SK-N-SH (cell line): ENCODE measurements around the gene BAIAP2L2.

Experiments used
- FOXJ3 ChIP-seq: sonication (generic); formaldehyde crosslinking; IDR thresholded peaks from 2 replicates; pipeline ENCODE4 v1.5.1; 2020; ENCODE audit warnings: mild to moderate bottlenecking, missing genetic modification reagents
- GABPA ChIP-seq: IDR thresholded peaks from 2 replicates; pipeline ENCODE4 v1.4.0; 2012; ENCODE audit warnings: low read depth, mild to moderate bottlenecking
- MEF2A ChIP-seq: IDR thresholded peaks from 2 replicates; pipeline ENCODE4 v1.4.0; 2012; ENCODE audit warnings: low read depth, borderline replicate concordance
- MXI1 ChIP-seq: IDR thresholded peaks from 2 replicates; pipeline ENCODE4 v1.6.1; 2012; ENCODE audit warnings: mild to moderate bottlenecking, low read depth, low read length, improper control_type of control experiment
- RAD21 ChIP-seq: IDR thresholded peaks from 2 replicates; pipeline ENCODE4 v1.6.1; 2012; ENCODE audit warnings: mild to moderate bottlenecking, low read length
- RFX5 ChIP-seq: IDR thresholded peaks from 2 replicates; pipeline ENCODE4 v1.6.1; 2012; ENCODE audit warnings: mild to moderate bottlenecking, improper control_type of control experiment, low read length
- SMC3 ChIP-seq: IDR thresholded peaks from 2 replicates; pipeline ENCODE4 v1.6.1; 2012; ENCODE audit warnings: low read depth, low read length, improper control_type of control experiment
- TAF1 ChIP-seq: IDR thresholded peaks from 2 replicates; pipeline ENCODE4 v1.6.1; 2012; ENCODE audit warnings: low read depth, mild to moderate bottlenecking, low read length, moderate library complexity, borderline replicate concordance
- TF ChIP-seq, protein P1 (sequence below): fragments of 200-600 bp; sonication (generic); IDR thresholded peaks from 2 replicates; pipeline ENCODE4 v1.6.1; 2017; ENCODE audit warnings: antibody characterized with exemption, mild to moderate bottlenecking, moderate library complexity
- TF ChIP-seq, protein P2 (sequence below): IDR thresholded peaks from 2 replicates; pipeline ENCODE4; 2012

DNA sequence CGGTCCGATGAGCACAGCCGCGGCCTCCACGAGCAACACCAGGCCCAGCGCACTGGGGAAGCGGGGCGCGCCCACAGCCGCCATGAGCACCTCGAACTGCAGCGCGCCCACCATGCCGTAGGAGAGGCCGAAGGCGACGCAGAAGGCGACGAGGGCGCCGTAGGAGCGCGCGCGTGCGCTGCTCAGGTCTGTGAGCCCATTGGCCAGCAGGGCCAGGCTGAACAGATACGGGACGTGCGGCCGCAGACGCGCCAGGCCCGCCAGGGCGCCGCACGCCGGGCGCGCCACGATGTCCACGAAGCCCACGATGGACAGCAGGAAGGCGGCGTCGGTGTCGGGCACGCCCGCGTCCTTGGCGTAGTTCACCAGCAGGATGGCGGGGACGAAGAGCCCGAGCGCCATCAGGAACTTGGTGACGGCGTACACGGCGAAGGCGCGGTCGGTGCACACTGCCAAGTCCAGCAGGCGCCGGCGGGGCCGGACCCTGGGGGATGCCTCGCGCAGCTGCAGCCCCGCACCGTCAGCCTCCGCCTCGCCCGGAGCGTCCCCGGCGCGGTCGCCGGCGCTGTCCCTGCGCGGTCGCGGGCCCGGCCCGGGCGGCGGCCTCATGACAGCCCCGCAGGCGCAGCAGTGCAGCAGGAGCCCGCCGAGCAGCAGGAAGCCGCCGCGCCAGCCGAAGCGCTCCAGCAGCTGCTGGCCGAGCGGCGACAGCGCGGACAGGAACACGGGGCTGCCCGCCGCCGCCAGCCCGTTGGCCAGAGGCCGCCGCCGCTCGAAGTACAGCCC is 29.4 kb downstream of the BAIAP2L2 start:
- TF ChIP-seq SMC3 (no peak), RFX5 (no peak), TAF1 (no peak), MEF2A (no peak), MXI1 (no peak), GABPA (no peak), FOXJ3 (no peak), RAD21 (no peak)
- TF ChIP-seq, protein P1, sequence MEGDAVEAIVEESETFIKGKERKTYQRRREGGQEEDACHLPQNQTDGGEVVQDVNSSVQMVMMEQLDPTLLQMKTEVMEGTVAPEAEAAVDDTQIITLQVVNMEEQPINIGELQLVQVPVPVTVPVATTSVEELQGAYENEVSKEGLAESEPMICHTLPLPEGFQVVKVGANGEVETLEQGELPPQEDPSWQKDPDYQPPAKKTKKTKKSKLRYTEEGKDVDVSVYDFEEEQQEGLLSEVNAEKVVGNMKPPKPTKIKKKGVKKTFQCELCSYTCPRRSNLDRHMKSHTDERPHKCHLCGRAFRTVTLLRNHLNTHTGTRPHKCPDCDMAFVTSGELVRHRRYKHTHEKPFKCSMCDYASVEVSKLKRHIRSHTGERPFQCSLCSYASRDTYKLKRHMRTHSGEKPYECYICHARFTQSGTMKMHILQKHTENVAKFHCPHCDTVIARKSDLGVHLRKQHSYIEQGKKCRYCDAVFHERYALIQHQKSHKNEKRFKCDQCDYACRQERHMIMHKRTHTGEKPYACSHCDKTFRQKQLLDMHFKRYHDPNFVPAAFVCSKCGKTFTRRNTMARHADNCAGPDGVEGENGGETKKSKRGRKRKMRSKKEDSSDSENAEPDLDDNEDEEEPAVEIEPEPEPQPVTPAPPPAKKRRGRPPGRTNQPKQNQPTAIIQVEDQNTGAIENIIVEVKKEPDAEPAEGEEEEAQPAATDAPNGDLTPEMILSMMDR, result no peak
- TF ChIP-seq, protein P2, sequence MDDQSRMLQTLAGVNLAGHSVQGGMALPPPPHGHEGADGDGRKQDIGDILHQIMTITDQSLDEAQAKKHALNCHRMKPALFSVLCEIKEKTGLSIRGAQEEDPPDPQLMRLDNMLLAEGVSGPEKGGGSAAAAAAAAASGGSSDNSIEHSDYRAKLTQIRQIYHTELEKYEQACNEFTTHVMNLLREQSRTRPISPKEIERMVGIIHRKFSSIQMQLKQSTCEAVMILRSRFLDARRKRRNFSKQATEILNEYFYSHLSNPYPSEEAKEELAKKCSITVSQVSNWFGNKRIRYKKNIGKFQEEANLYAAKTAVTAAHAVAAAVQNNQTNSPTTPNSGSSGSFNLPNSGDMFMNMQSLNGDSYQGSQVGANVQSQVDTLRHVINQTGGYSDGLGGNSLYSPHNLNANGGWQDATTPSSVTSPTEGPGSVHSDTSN, result no peak
